Testis (tissue), 3 donors: Measurements from ENCODE around the gene NEK9. TPM values are rescaled to one million over a fixed set of nuclear protein-coding genes. Genes with fewer than 3 reads are reported as not detected.
A peak's percentile ranks its signal among the peaks of the same experiment; 100 is the strongest.

Experiments
- DNase-seq: peaks from one replicate; pipeline ENCODE4 v3.0.0-alpha.2; 2019
- H3K27ac ChIP-seq, 2 donors: fragments of 200-600 bp; sonication (generic); one replicate each; pipeline ENCODE4 v1.5.1; 2019
- H3K27me3 ChIP-seq: fragments of 200-600 bp; sonication (generic); one replicate; pipeline ENCODE4 v1.5.1; 2019
- H3K36me3 ChIP-seq: fragments of 200-600 bp; sonication (generic); one replicate; pipeline ENCODE4 v1.5.1; 2017; ENCODE audit warnings: low read depth; ENCODE audit errors: missing control alignments
- H3K4me1 ChIP-seq: fragments of 200-600 bp; sonication (generic); one replicate; pipeline ENCODE4 v1.5.1; 2019
- H3K4me3 ChIP-seq, 2 donors: fragments of 200-600 bp; sonication (generic); one replicate each; pipeline ENCODE4 v1.5.1; 2017 to 2019
- H3K9me3 ChIP-seq: fragments of 200-600 bp; sonication (generic); one replicate; pipeline ENCODE4 v1.5.1; 2017
- CTCF ChIP-seq, 3 experiments: fragments of 450-650 bp in 2 of 3; fragments of 200-600 bp in 1 of 3; sonication (generic) in 1 of 3; IDR thresholded peaks; one replicate each; pipeline ENCODE4 v1.5.1; 2016 to 2019; ENCODE audit warnings: antibody characterized with exemption in 3 of 3, mild to moderate bottlenecking in 2 of 3, moderate library complexity in 1 of 3
- POLR2A ChIP-seq: fragments of 450-650 bp; IDR thresholded peaks from one replicate; pipeline ENCODE4 v1.6.1; 2017; ENCODE audit warnings: antibody characterized with exemption, mild to moderate bottlenecking, moderate library complexity
- WGBS, 2 donors: methylation state at CpG; one replicate each; pipeline ENCODE4 v1.1.5; 2018; 5-methylcytosine and 5-hydroxymethylcytosine counted together
- intact Hi-C: fragments of 100-400 bp; cut with DNase I; formaldehyde crosslinking; loops from one replicate; pipeline ENCODE4 v1.15.1; 2023; ENCODE audit warnings: low total_unique reads
- polyA plus RNA-seq: library from polyadenylated mRNA; stranded (reverse); fragments of 350-450 nt; fragmentation: Illumina TruSeq; extraction: RNeasy Lipid Tissue Mini Kit (QIAGEN cat#74804); gene quantifications from one replicate; pipeline ENCODE4 v1.2.3, GENCODE V29; 2014; ENCODE audit warnings: low read depth, low replicate concordance; ENCODE audit not compliant: insufficient read depth
- total RNA-seq, 2 donors: library from RNA; depleted of rRNA; stranded (reverse); fragments of >200 nt; gene quantifications; one replicate each; pipeline ENCODE4 v1.2.3, GENCODE V29; 2016

Gene NEK9
- total and polyA plus RNA-seq, 3 donors from 2014 or later, result 86.6 to 125 (median 120) TPM

GRCh38 chr14:75142494-75142893, 15.6 kb upstream of the NEK9 start:
- Histone ChIP-seq H3K4me3 (no peak overlapping the region), H3K4me1 (peaks cover 43% of the 10 kb centered on the region), H3K27me3 (no peaks in the 10 kb centered on the region), H3K27ac (peak overlapping the region in 1 of 2 donors; percentile 42), H3K36me3 (no peaks in the 10 kb centered on the region), H3K9me3 (no peaks in the 10 kb centered on the region)
- no peak for DNase-seq
- 18 to 20% methylated on average over 1 of the region's 1 CpG for WGBS, 2 donors
- intact Hi-C loops, result no loop called here
- TF ChIP-seq CTCF (IDR thresholded peaks at IDR 0.05), result no peak

- DNase-seq, result peak; percentile 38
- Histone ChIP-seq H3K4me1 (peaks cover 37% of the 10 kb centered on the region), H3K9me3 (no peaks in the 10 kb centered on the region), H3K27ac (peak overlapping the region in 1 of 2 donors; percentile 42), H3K27me3 (no peaks in the 10 kb centered on the region), H3K4me3 (no peak overlapping the region), H3K36me3 (no peaks in the 10 kb centered on the region)
- no peak for TF ChIP-seq POLR2A
- TF ChIP-seq CTCF (IDR thresholded peaks at IDR 0.05), result peak in 2 of 3 experiments; percentile 12 to 38
- intact Hi-C loops, result no loop called here
Measured at GRCh38 chr14:75141967-75142366, 15.1 kb upstream of the NEK9 start.

GRCh38 chr14:75141062-75141461, 14.2 kb upstream of the NEK9 start:
- Histone ChIP-seq H3K4me3 (no peak overlapping the region), H3K4me1 (peaks cover 28% of the 10 kb centered on the region), H3K27me3 (no peaks in the 10 kb centered on the region), H3K27ac (no peak overlapping the region), H3K36me3 (no peaks in the 10 kb centered on the region), H3K9me3 (no peaks in the 10 kb centered on the region)
- 76 to 77% methylated on average over 2 of the region's 2 CpGs for WGBS, 2 donors
- intact Hi-C loops, result no loop called here
- no peak for TF ChIP-seq CTCF (IDR thresholded peaks at IDR 0.05)
- TF ChIP-seq POLR2A, result no peak
- DNase-seq, result no peak

- Histone ChIP-seq H3K9me3 (no peaks in the 10 kb centered on the region), H3K4me3 (no peak overlapping the region), H3K4me1 (peaks cover 24% of the 10 kb centered on the region), H3K36me3 (no peaks in the 10 kb centered on the region), H3K27me3 (no peaks in the 10 kb centered on the region), H3K27ac (no peak overlapping the region)
- no peak for TF ChIP-seq CTCF (IDR thresholded peaks at IDR 0.05)
- no peak for TF ChIP-seq POLR2A
- intact Hi-C loops, result no loop called here
- no peak for DNase-seq
- WGBS, 2 donors, result 82 to 89% methylated on average over 2 of the region's 2 CpGs
Measured at GRCh38 chr14:75140620-75141019, 13.8 kb upstream of the NEK9 start.

GRCh38 chr14:75139185-75139584, 12.3 kb upstream of the NEK9 start:
- TF ChIP-seq CTCF (IDR thresholded peaks at IDR 0.05) (no peak), POLR2A (no peak)
- Histone ChIP-seq H3K36me3 (no peaks in the 10 kb centered on the region), H3K27me3 (no peaks in the 10 kb centered on the region), H3K9me3 (no peaks in the 10 kb centered on the region), H3K4me1 (peaks cover 11% of the 10 kb centered on the region), H3K4me3 (no peak overlapping the region), H3K27ac (peak overlapping the region in 1 of 2 donors; percentile 45)
- 87 to 89% methylated on average over 2 of the region's 2 CpGs for WGBS, 2 donors
- no peak for DNase-seq
- intact Hi-C loops, result no loop called here
